Activated T-cell treated with anti-CD3 and anti-CD28 coated beads, Interleukin-2, amount 50 U/mL, for 72 hours (primary cell): ENCODE results near the gene VTI1A. TPM values are rescaled to one million over a fixed set of nuclear protein-coding genes. Genes with fewer than 3 reads are reported as not detected.
"Not testable (repeated sequence)": the region's sequence is repeated elsewhere in the genome, so short reads cannot be mapped to it uniquely, and the experiment has no call there.

Experiments
- ATAC-seq, 2 donors: fragments of 150-1000 bp; cut with Tn5 transposase; replicated peaks in 1 of 2; 2 replicates each; pipeline ENCODE4 v1.10.0; 2021; ENCODE audit warnings: moderate library complexity in 2 of 2, mild to moderate bottlenecking in 1 of 2
- DNase-seq, 2 donors: peaks; one replicate each; pipeline ENCODE4 v3.0.0; 2021 to 2022; ENCODE audit warnings: mixed read lengths in 1 of 2
- H3K27ac Mint-ChIP-seq: one replicate; pipeline ENCODE4 v1.8.0; 2022; ENCODE audit warnings: mild to moderate bottlenecking, moderate library complexity, mixed read lengths
- H3K27me3 Mint-ChIP-seq: one replicate; pipeline ENCODE4 v1.8.0; 2022; ENCODE audit warnings: low read depth, mixed read lengths
- H3K36me3 Mint-ChIP-seq, 2 donors: one replicate each; pipeline ENCODE4 v1.8.0; 2022; ENCODE audit warnings: mixed read lengths in 2 of 2, mild to moderate bottlenecking in 1 of 2; ENCODE audit not compliant: insufficient read depth in 2 of 2
- H3K4me1 Mint-ChIP-seq: one replicate; pipeline ENCODE4 v1.8.0; 2022; ENCODE audit warnings: low read depth, mixed read lengths
- H3K4me3 Mint-ChIP-seq, 2 donors: one replicate each; pipeline ENCODE4 v1.8.0; 2022; ENCODE audit warnings: mild to moderate bottlenecking in 2 of 2, mixed read lengths in 2 of 2, moderate library complexity in 2 of 2
- H3K9me3 Mint-ChIP-seq, 2 donors: one replicate each; pipeline ENCODE4 v1.8.0; 2022; ENCODE audit warnings: mixed read lengths in 2 of 2
- total RNA-seq, 2 donors: library from RNA; stranded (reverse); gene quantifications; one replicate each; pipeline ENCODE4 v1.2.3, GENCODE V29; 2022

VTI1A gene
- total RNA-seq, 2 donors from 2014 or later: 65.5 to 71.8 TPM

GRCh38 chr10:112497347-112497950, 50.4 kb downstream of the VTI1A start:
- no peaks in the 10 kb centered on the region for H3K4me1 Mint-ChIP-seq
- no peaks in the 10 kb centered on the region for H3K9me3 Mint-ChIP-seq
- ATAC-seq (no peak), DNase-seq (no peak)
- H3K36me3 Mint-ChIP-seq: peaks cover 0 to 6% of the 10 kb centered on the region in 2 donors
- no peak overlapping the region for H3K27ac Mint-ChIP-seq
- H3K4me3 Mint-ChIP-seq: no peak overlapping the region
- no peaks in the 10 kb centered on the region for H3K27me3 Mint-ChIP-seq

- ATAC-seq (no peak), DNase-seq (no peak)
- Mint-ChIP-seq H3K9me3 (no peaks in the 10 kb centered on the region), H3K27me3 (no peaks in the 10 kb centered on the region), H3K27ac (no peak overlapping the region), H3K4me3 (no peak overlapping the region), H3K36me3 (peaks cover 0 to 6% of the 10 kb centered on the region in 2 donors), H3K4me1 (no peaks in the 10 kb centered on the region)
These were observed 51.8 kb downstream of the VTI1A start for GRCh38 chr10:112498806-112499205.

GRCh38 chr10:112499985-112500384, 53.0 kb downstream of the VTI1A start:
- DNase-seq, H3K27me3 Mint-ChIP-seq, H3K36me3 Mint-ChIP-seq, ATAC-seq, H3K4me1 Mint-ChIP-seq, H3K4me3 Mint-ChIP-seq, H3K27ac Mint-ChIP-seq, H3K9me3 Mint-ChIP-seq: not testable (repeated sequence)

GRCh38 chr10:112502536-112502935, 55.5 kb downstream of the VTI1A start:
- Mint-ChIP-seq H3K4me3 (no peak overlapping the region), H3K27ac (no peak overlapping the region), H3K4me1 (peaks cover 8% of the 10 kb centered on the region), H3K36me3 (peaks cover 0 to 6% of the 10 kb centered on the region in 2 donors), H3K9me3 (no peaks in the 10 kb centered on the region), H3K27me3 (no peaks in the 10 kb centered on the region)
- DNase-seq (no peak), ATAC-seq (no peak)

GRCh38 chr10:112503643-112504042, 56.6 kb downstream of the VTI1A start:
- ATAC-seq (no peak), DNase-seq (no peak)
- peaks cover 0 to 6% of the 10 kb centered on the region in 2 donors for H3K36me3 Mint-ChIP-seq
- H3K4me1 Mint-ChIP-seq: peaks cover 8% of the 10 kb centered on the region
- H3K9me3 Mint-ChIP-seq: no peaks in the 10 kb centered on the region
- no peak overlapping the region for H3K4me3 Mint-ChIP-seq
- no peak overlapping the region for H3K27ac Mint-ChIP-seq
- no peaks in the 10 kb centered on the region for H3K27me3 Mint-ChIP-seq

GRCh38 chr10:112507046-112507445, 60.0 kb downstream of the VTI1A start:
- Mint-ChIP-seq H3K27ac (no peak overlapping the region), H3K27me3 (no peaks in the 10 kb centered on the region), H3K4me3 (no peak overlapping the region), H3K4me1 (peaks cover 19% of the 10 kb centered on the region), H3K9me3 (no peaks in the 10 kb centered on the region), H3K36me3 (peaks cover 2 to 4% of the 10 kb centered on the region in 2 donors)
- ATAC-seq: no peak
- no peak for DNase-seq

- Mint-ChIP-seq H3K27ac (no peak overlapping the region), H3K4me1 (peaks cover 19% of the 10 kb centered on the region), H3K9me3 (no peaks in the 10 kb centered on the region), H3K36me3 (peaks cover 2 to 4% of the 10 kb centered on the region in 2 donors), H3K4me3 (no peak overlapping the region), H3K27me3 (no peaks in the 10 kb centered on the region)
- DNase-seq (no peak), ATAC-seq (no peak)
These were observed 61.0 kb downstream of the VTI1A start for GRCh38 chr10:112507988-112508387.

- H3K9me3 Mint-ChIP-seq: no peaks in the 10 kb centered on the region
- H3K36me3 Mint-ChIP-seq: peaks cover 2 to 4% of the 10 kb centered on the region in 2 donors
- H3K27me3 Mint-ChIP-seq: no peaks in the 10 kb centered on the region
- no peak overlapping the region for H3K4me3 Mint-ChIP-seq
- no peak for ATAC-seq
- H3K4me1 Mint-ChIP-seq: peaks cover 19% of the 10 kb centered on the region
- DNase-seq: no peak
- no peak overlapping the region for H3K27ac Mint-ChIP-seq
These were observed 62.7 kb downstream of the VTI1A start for GRCh38 chr10:112509558-112510291.

GRCh38 chr10:112510384-112510783, 63.4 kb downstream of the VTI1A start:
- Mint-ChIP-seq H3K36me3 (peaks cover 2 to 4% of the 10 kb centered on the region in 2 donors), H3K27me3 (no peaks in the 10 kb centered on the region), H3K4me1 (peaks cover 19% of the 10 kb centered on the region), H3K9me3 (no peaks in the 10 kb centered on the region), H3K27ac (no peak overlapping the region), H3K4me3 (no peak overlapping the region)
- ATAC-seq (peak; percentile 93 to 94), DNase-seq (peak; percentile 50 to 59)

GRCh38 chr10:112512294-112512693, 65.3 kb downstream of the VTI1A start:
- no peaks in the 10 kb centered on the region for H3K27me3 Mint-ChIP-seq
- no peak overlapping the region for H3K4me3 Mint-ChIP-seq
- H3K4me1 Mint-ChIP-seq: peaks cover 11% of the 10 kb centered on the region
- no peaks in the 10 kb centered on the region for H3K9me3 Mint-ChIP-seq
- DNase-seq (no peak), ATAC-seq (no peak)
- H3K27ac Mint-ChIP-seq: no peak overlapping the region
- peaks cover 2 to 4% of the 10 kb centered on the region in 2 donors for H3K36me3 Mint-ChIP-seq

- Mint-ChIP-seq H3K9me3 (no peaks in the 10 kb centered on the region), H3K27ac (no peak overlapping the region), H3K4me3 (no peak overlapping the region), H3K36me3 (peaks cover 2 to 4% of the 10 kb centered on the region in 2 donors), H3K4me1 (peaks cover 19% of the 10 kb centered on the region), H3K27me3 (no peaks in the 10 kb centered on the region)
- DNase-seq (no peak), ATAC-seq (no peak)
These were observed 68.1 kb downstream of the VTI1A start for GRCh38 chr10:112515126-112515525.

- DNase-seq (no peak), ATAC-seq (no peak)
- no peak overlapping the region for H3K4me3 Mint-ChIP-seq
- no peaks in the 10 kb centered on the region for H3K9me3 Mint-ChIP-seq
- no peak overlapping the region for H3K27ac Mint-ChIP-seq
- H3K27me3 Mint-ChIP-seq: no peaks in the 10 kb centered on the region
- H3K36me3 Mint-ChIP-seq: peaks cover 2 to 4% of the 10 kb centered on the region in 2 donors
- peaks cover 13% of the 10 kb centered on the region for H3K4me1 Mint-ChIP-seq
These were observed 68.8 kb downstream of the VTI1A start for GRCh38 chr10:112515852-112516251.

GRCh38 chr10:112517451-112517862, 70.4 kb downstream of the VTI1A start:
- H3K9me3 Mint-ChIP-seq: no peaks in the 10 kb centered on the region
- H3K4me1 Mint-ChIP-seq: peaks cover 9% of the 10 kb centered on the region
- ATAC-seq (no peak), DNase-seq (no peak)
- no peak overlapping the region for H3K27ac Mint-ChIP-seq
- H3K36me3 Mint-ChIP-seq: no peaks in the 10 kb centered on the region
- H3K4me3 Mint-ChIP-seq: no peak overlapping the region
- no peaks in the 10 kb centered on the region for H3K27me3 Mint-ChIP-seq
